ENCODE measurements around the gene GPRIN1.

GRCh38 chr5:176593273-176593869, 16.6 kb downstream of the GPRIN1 start:
- TF ChIP-seq POLR2A (IDR thresholded peaks at IDR 0.05) (no peak), EP300 (IDR thresholded peaks at IDR 0.05; ENCODE audit: low read depth) (no peak)
- TF ChIP-seq, protein P1, sequence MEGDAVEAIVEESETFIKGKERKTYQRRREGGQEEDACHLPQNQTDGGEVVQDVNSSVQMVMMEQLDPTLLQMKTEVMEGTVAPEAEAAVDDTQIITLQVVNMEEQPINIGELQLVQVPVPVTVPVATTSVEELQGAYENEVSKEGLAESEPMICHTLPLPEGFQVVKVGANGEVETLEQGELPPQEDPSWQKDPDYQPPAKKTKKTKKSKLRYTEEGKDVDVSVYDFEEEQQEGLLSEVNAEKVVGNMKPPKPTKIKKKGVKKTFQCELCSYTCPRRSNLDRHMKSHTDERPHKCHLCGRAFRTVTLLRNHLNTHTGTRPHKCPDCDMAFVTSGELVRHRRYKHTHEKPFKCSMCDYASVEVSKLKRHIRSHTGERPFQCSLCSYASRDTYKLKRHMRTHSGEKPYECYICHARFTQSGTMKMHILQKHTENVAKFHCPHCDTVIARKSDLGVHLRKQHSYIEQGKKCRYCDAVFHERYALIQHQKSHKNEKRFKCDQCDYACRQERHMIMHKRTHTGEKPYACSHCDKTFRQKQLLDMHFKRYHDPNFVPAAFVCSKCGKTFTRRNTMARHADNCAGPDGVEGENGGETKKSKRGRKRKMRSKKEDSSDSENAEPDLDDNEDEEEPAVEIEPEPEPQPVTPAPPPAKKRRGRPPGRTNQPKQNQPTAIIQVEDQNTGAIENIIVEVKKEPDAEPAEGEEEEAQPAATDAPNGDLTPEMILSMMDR (IDR thresholded peaks at IDR 0.05): no peak

All from transverse colon (tissue), 3 donors.